Measurements from ENCODE around the gene RALGPS2.

GRCh38 chr1:178746345-178746744 lies 21.3 kb downstream of the RALGPS2 start:
- no peak for TF ChIP-seq EZH2 (IDR thresholded peaks at IDR 0.05; ENCODE audit: insufficient read depth, poor library complexity, severe bottlenecking)
- TF ChIP-seq EZH2phosphoT487 (IDR thresholded peaks at IDR 0.05; ENCODE audit: insufficient read depth, low read depth): no peak
